Sigmoid colon (tissue), 7 donors: ENCODE results near the gene ASCL2. TPM values are rescaled to one million over a fixed set of nuclear protein-coding genes. Genes with fewer than 3 reads are reported as not detected.

ENCODE experiments used
- DNase-seq: peaks from one replicate; pipeline ENCODE4 v3.0.0-alpha.2; 2019
- H3K27ac ChIP-seq, 4 donors: fragments of 200-600 bp; sonication (generic); one replicate each; pipeline ENCODE4 v1.5.1; 2016 to 2019; ENCODE audit warnings: mild to moderate bottlenecking in 1 of 4
- H3K27me3 ChIP-seq, 3 donors: fragments of 200-600 bp; sonication (generic); one replicate each; pipeline ENCODE4 v1.5.1; 2019; ENCODE audit warnings: mild to moderate bottlenecking in 1 of 3
- H3K36me3 ChIP-seq, 4 donors: fragments of 200-600 bp; sonication (generic); one replicate each; pipeline ENCODE4 v1.5.1; 2016 to 2019
- H3K4me1 ChIP-seq, 4 donors: fragments of 200-600 bp; sonication (generic); one replicate each; pipeline ENCODE4 v1.5.1; 2017 to 2019
- H3K4me3 ChIP-seq, 4 donors: fragments of 200-600 bp; sonication (generic); one replicate each; pipeline ENCODE4 v1.5.1; 2017 to 2019; ENCODE audit warnings: mild to moderate bottlenecking in 2 of 4, moderate library complexity in 1 of 4
- H3K9me3 ChIP-seq, 4 donors: fragments of 200-600 bp in 3 of 4; sonication (generic) in 3 of 4; one replicate each; pipeline versions ENCODE4 v1.5.1 to v1.6.1; 2013 to 2019
- CTCF ChIP-seq, 4 experiments: fragments of 450-650 bp in 3 of 4; fragments of 200-600 bp in 1 of 4; IDR thresholded peaks; one replicate each; pipeline ENCODE4 v1.5.1; 2016 to 2019; ENCODE audit warnings: antibody characterized with exemption in 4 of 4, mild to moderate bottlenecking in 3 of 4, moderate library complexity in 2 of 4
- EP300 ChIP-seq, 4 donors: sonication (generic); formaldehyde crosslinking; IDR thresholded peaks; one replicate each; pipeline ENCODE4 v1.6.1; 2017; ENCODE audit warnings: antibody characterized with exemption in 4 of 4
- POLR2A ChIP-seq, 2 donors: fragments of 450-650 bp; IDR thresholded peaks; one replicate each; pipeline ENCODE4 v1.6.1; 2016; ENCODE audit warnings: antibody characterized with exemption in 2 of 2, mild to moderate bottlenecking in 2 of 2, moderate library complexity in 2 of 2
- POLR2AphosphoS5 ChIP-seq, 4 donors: sonication (generic); formaldehyde crosslinking; IDR thresholded peaks; one replicate each; pipeline ENCODE4 v1.6.1; 2017; ENCODE audit warnings: antibody characterized with exemption in 4 of 4
- WGBS, 2 donors: extraction: QIAGEN DNeasy Blood & Tissue Kit; methylation state at CpG; one replicate each; pipeline ENCODE4 v1.1.7; 2013; 5-methylcytosine and 5-hydroxymethylcytosine counted together
- intact Hi-C: fragments of 100-400 bp; cut with DNase I; formaldehyde crosslinking; loops from one replicate; pipeline ENCODE4 v1.15.1; 2023
- polyA plus RNA-seq, 3 donors: library from polyadenylated mRNA; stranded (reverse); fragments of 200-250 nt; gene quantifications; one replicate each; pipeline ENCODE4 v1.2.3, GENCODE V29; 2013
- total RNA-seq, 4 donors: library from RNA; depleted of rRNA; stranded (reverse); fragments of >200 nt; gene quantifications; one replicate each; pipeline ENCODE4 v1.1.0, GENCODE V29; 2016
- donor health status: healthy with polysubstance abuse.
- donor health status: Bipolar disorder and iron deficiency.
- donor health status: healthy.

The ASCL2 gene
- total and polyA plus RNA-seq, 7 donors, result 0.28 to 4.8 (median 1.2) TPM; not detected in 2

- no peak for TF ChIP-seq CTCF (IDR thresholded peaks at IDR 0.05)
- no peak for TF ChIP-seq POLR2A (IDR thresholded peaks at IDR 0.05)
- TF ChIP-seq EP300 (IDR thresholded peaks at IDR 0.05), result no peak
- TF ChIP-seq POLR2AphosphoS5 (IDR thresholded peaks at IDR 0.05), result no peak
- no peaks in the 10 kb centered on the region for H3K36me3 ChIP-seq
- H3K27me3 ChIP-seq, result peaks cover 0 to 17% (median 0%) of the 10 kb centered on the region in 3 donors
- H3K9me3 ChIP-seq, result no peaks in the 10 kb centered on the region
- no peaks in the 10 kb centered on the region for H3K4me1 ChIP-seq
- peak; percentile 50 for DNase-seq
- WGBS, 2 donors, result 93% methylated on average over 29 of the region's 29 CpGs
- H3K27ac ChIP-seq, result no peak overlapping the region
- intact Hi-C loops, result no loop called here
- H3K4me3 ChIP-seq, result no peak overlapping the region
These were observed 11.6 kb downstream of the ASCL2 start for GRCh38 chr11:2258501-2259465.

GRCh38 chr11:2256951-2257700 lies 13.3 kb downstream of the ASCL2 start:
- no peaks in the 10 kb centered on the region for H3K36me3 ChIP-seq
- DNase-seq, result no peak
- H3K9me3 ChIP-seq, result no peaks in the 10 kb centered on the region
- TF ChIP-seq EP300 (IDR thresholded peaks at IDR 0.05) (no peak), POLR2A (IDR thresholded peaks at IDR 0.05) (no peak), CTCF (IDR thresholded peaks at IDR 0.05) (no peak), POLR2AphosphoS5 (IDR thresholded peaks at IDR 0.05) (no peak)
- H3K4me1 ChIP-seq, result no peaks in the 10 kb centered on the region
- no peak overlapping the region for H3K4me3 ChIP-seq
- intact Hi-C loops, result no loop called here
- no peak overlapping the region for H3K27ac ChIP-seq
- 52 to 84% methylated on average over 31 of the region's 31 CpGs for WGBS, 2 donors
- H3K27me3 ChIP-seq, result peaks cover 0 to 17% (median 0%) of the 10 kb centered on the region in 3 donors

- WGBS, 2 donors, result 82 to 88% methylated on average over 14 of the region's 14 CpGs
- intact Hi-C loops, result no loop called here
- Histone ChIP-seq H3K27ac (no peak overlapping the region), H3K9me3 (no peaks in the 10 kb centered on the region), H3K4me3 (no peak overlapping the region), H3K27me3 (peaks cover 0 to 17% (median 0%) of the 10 kb centered on the region in 3 donors), H3K36me3 (no peaks in the 10 kb centered on the region), H3K4me1 (no peaks in the 10 kb centered on the region)
- no peak for TF ChIP-seq CTCF (IDR thresholded peaks at IDR 0.05)
- TF ChIP-seq EP300 (IDR thresholded peaks at IDR 0.05), result no peak
- TF ChIP-seq POLR2AphosphoS5 (IDR thresholded peaks at IDR 0.05), result no peak
- no peak for TF ChIP-seq POLR2A (IDR thresholded peaks at IDR 0.05)
- DNase-seq, result no peak
These were observed 14.0 kb downstream of the ASCL2 start for GRCh38 chr11:2256293-2256913.

- no peak overlapping the region for H3K4me3 ChIP-seq
- TF ChIP-seq EP300 (IDR thresholded peaks at IDR 0.05) (no peak), CTCF (IDR thresholded peaks at IDR 0.05) (no peak), POLR2AphosphoS5 (IDR thresholded peaks at IDR 0.05) (no peak), POLR2A (IDR thresholded peaks at IDR 0.05) (no peak)
- no peaks in the 10 kb centered on the region for H3K27me3 ChIP-seq
- H3K27ac ChIP-seq, result no peak overlapping the region
- 93 to 96% methylated on average over 6 of the region's 6 CpGs for WGBS, 2 donors
- intact Hi-C loops, result no loop called here
- H3K4me1 ChIP-seq, result no peaks in the 10 kb centered on the region
- no peaks in the 10 kb centered on the region for H3K36me3 ChIP-seq
- no peaks in the 10 kb centered on the region for H3K9me3 ChIP-seq
- no peak for DNase-seq
These were observed 18.4 kb downstream of the ASCL2 start for GRCh38 chr11:2252018-2252417.
